ENCODE results near the gene NHS.

- TF ChIP-seq CTCF (IDR thresholded peaks at IDR 0.05) (no peak), EZH2phosphoT487 (IDR thresholded peaks at IDR 0.05) (no peak)
These were observed 263.7 kb downstream of the NHS start for GRCh38 chrX:17638731-17639130.

Measured in neural progenitor cell (in vitro differentiated cells).